Measurements from ENCODE around the gene ASB2. TPM values are rescaled to one million over a fixed set of nuclear protein-coding genes. Genes with fewer than 3 reads are reported as not detected.
A peak's percentile ranks its signal among the peaks of the same experiment; 100 is the strongest.

Gene ASB2
- polyA plus RNA-seq, 2 donors, result 4.5 to 4.7 TPM

DNA sequence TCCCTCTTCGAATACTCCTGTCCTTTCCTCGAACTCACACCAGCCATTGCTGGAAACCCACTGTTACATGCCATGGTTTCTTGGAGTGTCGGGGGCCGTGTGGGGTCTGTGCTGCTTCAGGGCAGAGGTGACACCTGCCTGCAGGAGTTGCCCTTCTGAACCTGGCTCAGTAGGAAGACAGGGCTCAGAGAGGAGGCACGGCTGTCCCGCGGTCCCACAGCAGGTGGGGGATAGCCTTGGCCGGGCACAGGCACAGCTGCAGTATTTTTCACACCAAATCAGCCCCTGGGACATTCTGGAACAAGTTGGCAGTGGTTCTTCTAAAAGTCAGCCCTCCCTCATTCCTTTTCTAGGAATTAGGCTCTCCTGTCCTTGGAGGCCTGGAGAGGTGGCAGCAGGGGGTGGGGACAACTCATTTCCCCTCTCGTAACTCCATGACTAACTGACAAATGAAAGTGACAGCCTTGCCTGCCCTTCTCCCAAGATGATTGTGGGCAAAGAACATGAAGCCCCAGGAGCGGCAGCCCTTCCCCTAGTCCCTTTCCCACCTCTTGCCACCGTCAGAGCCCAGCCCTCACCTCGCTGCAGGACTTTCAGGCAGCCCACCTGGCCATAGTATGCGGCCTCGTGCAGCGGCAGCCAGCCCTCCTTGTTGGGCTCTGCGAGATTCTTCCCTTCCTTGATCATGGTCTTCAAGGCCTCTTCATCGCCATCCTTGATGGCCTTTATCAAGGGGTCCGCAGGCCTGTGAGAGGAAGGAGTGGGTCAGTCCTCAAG, 22.4 kb downstream of the ASB2 start:
- H3K36me3 ChIP-seq (ENCODE audit: control insufficient read depth in 2 of 2, insufficient read depth in 2 of 2, low read length in 1 of 2), result no peaks in the 10 kb centered on the region
- H3K9me3 ChIP-seq (ENCODE audit: control insufficient read depth in 2 of 2, insufficient read depth in 1 of 2, low read depth in 1 of 2, low read length in 1 of 2), result no peaks in the 10 kb centered on the region
- peak overlapping the region in 1 of 2 donors; percentile 56 for H3K27ac ChIP-seq (ENCODE audit: low read depth in 2 of 2, low read length in 1 of 2)
- no peaks in the 10 kb centered on the region for H3K27me3 ChIP-seq (ENCODE audit: control insufficient read depth in 1 of 2, insufficient read depth in 2 of 2, low read length in 2 of 2)
- WGBS, 2 donors, result 77 to 84% methylated on average over 18 of the region's 18 CpGs
- peaks cover 9 to 14% of the 10 kb centered on the region in 2 donors for H3K4me1 ChIP-seq (ENCODE audit: control insufficient read depth in 2 of 2, insufficient read depth in 2 of 2, low read length in 1 of 2)
- no peak overlapping the region for H3K4me3 ChIP-seq (ENCODE audit: low read depth in 1 of 2, low read length in 2 of 2)

- WGBS, 2 donors, result 61 to 64% methylated on average over 14 of the region's 14 CpGs
- Histone ChIP-seq H3K4me3 (ENCODE audit: low read depth in 1 of 2, low read length in 2 of 2) (no peak overlapping the region), H3K27ac (ENCODE audit: low read depth in 2 of 2, low read length in 1 of 2) (no peak overlapping the region)
Measured at GRCh38 chr14:93953263-93953662, 23.1 kb downstream of the ASB2 start.

GRCh38 chr14:93952829-93953228, 23.5 kb downstream of the ASB2 start:
- WGBS, 2 donors, result 44 to 58% methylated on average over 3 of the region's 3 CpGs

More at GRCh38 chr14:93953263-93953662, 23.1 kb downstream of the ASB2 start:
- H3K4me1 ChIP-seq (ENCODE audit: control insufficient read depth in 2 of 2, insufficient read depth in 2 of 2, low read length in 1 of 2), result peaks cover 7 to 9% of the 10 kb centered on the region in 2 donors
- H3K36me3 ChIP-seq (ENCODE audit: control insufficient read depth in 2 of 2, insufficient read depth in 2 of 2, low read length in 1 of 2), result no peaks in the 10 kb centered on the region
- no peaks in the 10 kb centered on the region for H3K27me3 ChIP-seq (ENCODE audit: control insufficient read depth in 1 of 2, insufficient read depth in 2 of 2, low read length in 2 of 2)
- H3K9me3 ChIP-seq (ENCODE audit: control insufficient read depth in 2 of 2, insufficient read depth in 1 of 2, low read depth in 1 of 2, low read length in 1 of 2), result no peaks in the 10 kb centered on the region

DNA sequence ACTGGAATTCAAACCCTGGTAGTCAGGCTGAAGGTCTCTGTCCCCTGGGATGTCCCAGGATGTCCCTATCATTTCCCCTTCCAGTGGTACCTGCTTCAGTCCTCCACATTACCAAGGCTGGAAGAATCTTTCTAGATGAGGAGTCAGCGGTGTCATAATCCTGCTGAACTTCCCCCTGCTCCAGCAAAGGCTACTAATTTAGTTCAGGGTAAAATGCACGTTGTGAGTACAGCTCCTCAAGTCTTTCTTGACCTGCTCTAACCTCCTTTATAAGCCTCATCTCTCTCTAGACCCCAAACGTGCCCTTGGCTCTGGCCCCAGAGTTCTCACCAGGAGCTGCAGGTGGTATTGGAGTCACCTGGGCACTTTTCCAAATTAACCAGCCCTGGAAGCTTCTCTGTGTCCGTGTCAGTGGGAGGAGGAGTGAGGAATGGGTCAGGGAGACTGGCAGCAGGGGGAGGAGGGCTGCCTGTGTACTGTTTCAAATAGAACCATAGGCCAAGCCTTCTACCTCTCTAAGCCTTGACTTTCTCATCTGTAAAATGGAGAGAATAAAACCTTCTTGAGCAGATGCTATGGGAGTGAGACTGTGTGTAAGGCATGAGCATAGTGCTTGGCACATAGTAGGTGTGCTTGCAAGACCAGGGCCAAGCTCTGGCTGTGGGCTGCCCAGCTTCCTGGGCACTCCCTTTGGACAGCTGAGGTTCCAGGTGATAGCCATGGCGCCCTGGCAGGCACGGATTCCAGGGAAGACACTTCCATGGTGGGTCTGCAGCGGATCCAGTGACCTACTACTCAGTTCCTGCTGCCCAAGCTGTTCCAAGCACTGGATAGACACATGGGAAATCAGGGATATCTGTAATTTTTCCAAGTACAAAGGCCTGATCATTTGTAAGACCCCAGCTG, 24.5 kb downstream of the ASB2 start:
- H3K27ac ChIP-seq (ENCODE audit: low read depth in 2 of 2, low read length in 1 of 2), result no peak overlapping the region

More at GRCh38 chr14:93952829-93953228, 23.5 kb downstream of the ASB2 start:
- no peaks in the 10 kb centered on the region for H3K9me3 ChIP-seq (ENCODE audit: control insufficient read depth in 2 of 2, insufficient read depth in 1 of 2, low read depth in 1 of 2, low read length in 1 of 2)
- peaks cover 4 to 9% of the 10 kb centered on the region in 2 donors for H3K4me1 ChIP-seq (ENCODE audit: control insufficient read depth in 2 of 2, insufficient read depth in 2 of 2, low read length in 1 of 2)
- no peaks in the 10 kb centered on the region for H3K36me3 ChIP-seq (ENCODE audit: control insufficient read depth in 2 of 2, insufficient read depth in 2 of 2, low read length in 1 of 2)
- H3K27me3 ChIP-seq (ENCODE audit: control insufficient read depth in 1 of 2, insufficient read depth in 2 of 2, low read length in 2 of 2), result no peaks in the 10 kb centered on the region
- no peak overlapping the region for H3K4me3 ChIP-seq (ENCODE audit: low read depth in 1 of 2, low read length in 2 of 2)
- H3K27ac ChIP-seq (ENCODE audit: low read depth in 2 of 2, low read length in 1 of 2), result no peak overlapping the region

DNA sequence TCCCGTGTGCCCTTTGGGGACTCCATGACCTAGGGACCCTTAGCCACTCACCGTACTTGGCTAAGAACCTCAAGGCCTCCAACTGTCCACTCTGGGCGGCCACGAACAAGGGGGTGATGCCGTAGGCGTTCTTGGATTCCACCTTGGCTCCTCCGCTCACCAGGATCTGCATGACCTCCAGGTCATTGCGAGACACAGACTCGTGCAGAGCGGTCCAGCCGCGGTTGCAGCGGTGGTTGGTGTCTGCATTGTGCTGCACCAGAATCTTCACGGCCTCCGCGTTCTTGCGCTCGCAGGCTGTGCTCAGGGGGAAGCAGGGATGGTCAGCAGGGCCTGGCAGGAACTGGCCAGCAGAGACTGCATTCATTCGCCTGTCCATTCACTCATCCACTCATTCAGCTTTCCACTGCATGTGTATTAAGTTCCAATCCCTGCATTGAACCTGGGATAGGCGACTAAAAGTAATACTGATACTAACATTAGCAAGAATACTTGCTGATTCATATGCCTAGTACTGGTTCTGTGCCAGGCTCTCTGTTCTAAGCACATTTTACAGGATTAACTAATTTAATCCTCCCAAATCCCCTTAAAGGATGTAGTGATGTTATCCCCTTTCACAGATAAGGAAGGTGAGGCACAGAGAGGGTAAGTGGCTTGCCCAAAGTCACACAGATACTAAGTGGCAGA, 25.3 kb downstream of the ASB2 start:
- Histone ChIP-seq H3K4me1 (ENCODE audit: control insufficient read depth in 2 of 2, insufficient read depth in 2 of 2, low read length in 1 of 2) (peaks cover 3 to 6% of the 10 kb centered on the region in 2 donors), H3K36me3 (ENCODE audit: control insufficient read depth in 2 of 2, insufficient read depth in 2 of 2, low read length in 1 of 2) (no peaks in the 10 kb centered on the region), H3K27me3 (ENCODE audit: control insufficient read depth in 1 of 2, insufficient read depth in 2 of 2, low read length in 2 of 2) (no peaks in the 10 kb centered on the region), H3K27ac (ENCODE audit: low read depth in 2 of 2, low read length in 1 of 2) (no peak overlapping the region), H3K9me3 (ENCODE audit: control insufficient read depth in 2 of 2, insufficient read depth in 1 of 2, low read depth in 1 of 2, low read length in 1 of 2) (no peaks in the 10 kb centered on the region), H3K4me3 (ENCODE audit: low read depth in 1 of 2, low read length in 2 of 2) (no peak overlapping the region)
- WGBS, 2 donors, result 84 to 85% methylated on average over 20 of the region's 20 CpGs

More for the DNA sequence above, 24.5 kb downstream of the ASB2 start:
- Histone ChIP-seq H3K9me3 (ENCODE audit: control insufficient read depth in 2 of 2, insufficient read depth in 1 of 2, low read depth in 1 of 2, low read length in 1 of 2) (no peaks in the 10 kb centered on the region), H3K4me1 (ENCODE audit: control insufficient read depth in 2 of 2, insufficient read depth in 2 of 2, low read length in 1 of 2) (peaks cover 3 to 10% of the 10 kb centered on the region in 2 donors), H3K27me3 (ENCODE audit: control insufficient read depth in 1 of 2, insufficient read depth in 2 of 2, low read length in 2 of 2) (no peaks in the 10 kb centered on the region), H3K4me3 (ENCODE audit: low read depth in 1 of 2, low read length in 2 of 2) (no peak overlapping the region), H3K36me3 (ENCODE audit: control insufficient read depth in 2 of 2, insufficient read depth in 2 of 2, low read length in 1 of 2) (no peaks in the 10 kb centered on the region)
- WGBS, 2 donors, result 58 to 63% methylated on average over 7 of the region's 7 CpGs

DNA sequence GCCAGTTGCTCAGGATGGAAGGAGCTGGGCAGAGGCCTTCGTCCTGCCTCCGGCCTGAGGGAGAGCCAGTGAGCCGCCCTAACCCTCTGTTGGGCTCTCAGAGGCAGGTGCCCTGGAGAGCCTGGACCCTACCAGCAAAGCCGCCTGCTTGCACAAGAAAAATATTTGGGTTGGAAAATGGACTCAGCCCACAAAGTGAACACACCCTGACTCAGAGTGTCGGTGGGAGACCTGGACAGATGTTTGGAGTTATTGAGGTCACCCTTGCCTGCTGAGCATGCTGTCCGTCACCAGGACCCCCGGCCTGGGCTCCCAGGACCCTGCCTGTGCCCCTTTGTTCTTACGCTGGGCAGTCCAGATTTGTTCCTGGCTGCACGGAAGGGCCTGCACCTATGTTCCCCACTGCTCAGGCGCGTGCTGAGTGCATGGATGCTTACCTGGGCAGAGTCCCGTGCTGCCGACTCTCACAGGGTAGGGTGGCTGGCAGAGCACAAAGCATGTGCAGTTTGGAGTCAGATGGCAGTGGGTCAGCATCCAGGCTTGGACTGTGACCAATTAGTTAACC, 26.8 kb downstream of the ASB2 start:
- Histone ChIP-seq H3K27me3 (ENCODE audit: control insufficient read depth in 1 of 2, insufficient read depth in 2 of 2, low read length in 2 of 2) (no peaks in the 10 kb centered on the region), H3K36me3 (ENCODE audit: control insufficient read depth in 2 of 2, insufficient read depth in 2 of 2, low read length in 1 of 2) (no peaks in the 10 kb centered on the region), H3K9me3 (ENCODE audit: control insufficient read depth in 2 of 2, insufficient read depth in 1 of 2, low read depth in 1 of 2, low read length in 1 of 2) (no peaks in the 10 kb centered on the region), H3K4me3 (ENCODE audit: low read depth in 1 of 2, low read length in 2 of 2) (no peak overlapping the region), H3K27ac (ENCODE audit: low read depth in 2 of 2, low read length in 1 of 2) (no peak overlapping the region), H3K4me1 (ENCODE audit: control insufficient read depth in 2 of 2, insufficient read depth in 2 of 2, low read length in 1 of 2) (peaks cover 0 to 6% of the 10 kb centered on the region in 2 donors)
- WGBS, 2 donors, result 87 to 92% methylated on average over 13 of the region's 13 CpGs

GRCh38 chr14:93947282-93947681, 29.1 kb downstream of the ASB2 start:
- no peaks in the 10 kb centered on the region for H3K36me3 ChIP-seq (ENCODE audit: control insufficient read depth in 2 of 2, insufficient read depth in 2 of 2, low read length in 1 of 2)
- WGBS, 2 donors, result 80 to 83% methylated on average over 19 of the region's 19 CpGs

GRCh38 chr14:93946541-93947090, 29.8 kb downstream of the ASB2 start:
- peak overlapping the region in 1 of 2 donors; percentile 47 for H3K27ac ChIP-seq (ENCODE audit: low read depth in 2 of 2, low read length in 1 of 2)
- H3K36me3 ChIP-seq (ENCODE audit: control insufficient read depth in 2 of 2, insufficient read depth in 2 of 2, low read length in 1 of 2), result no peaks in the 10 kb centered on the region
- no peaks in the 10 kb centered on the region for H3K9me3 ChIP-seq (ENCODE audit: control insufficient read depth in 2 of 2, insufficient read depth in 1 of 2, low read depth in 1 of 2, low read length in 1 of 2)
- 51 to 63% methylated on average over 7 of the region's 7 CpGs for WGBS, 2 donors
- H3K27me3 ChIP-seq (ENCODE audit: control insufficient read depth in 1 of 2, insufficient read depth in 2 of 2, low read length in 2 of 2), result no peaks in the 10 kb centered on the region
- H3K4me1 ChIP-seq (ENCODE audit: control insufficient read depth in 2 of 2, insufficient read depth in 2 of 2, low read length in 1 of 2), result peaks cover 2 to 6% of the 10 kb centered on the region in 2 donors
- no peak overlapping the region for H3K4me3 ChIP-seq (ENCODE audit: low read depth in 1 of 2, low read length in 2 of 2)

More at GRCh38 chr14:93947282-93947681, 29.1 kb downstream of the ASB2 start:
- Histone ChIP-seq H3K27ac (ENCODE audit: low read depth in 2 of 2, low read length in 1 of 2) (no peak overlapping the region), H3K4me3 (ENCODE audit: low read depth in 1 of 2, low read length in 2 of 2) (no peak overlapping the region), H3K9me3 (ENCODE audit: control insufficient read depth in 2 of 2, insufficient read depth in 1 of 2, low read depth in 1 of 2, low read length in 1 of 2) (no peaks in the 10 kb centered on the region), H3K4me1 (ENCODE audit: control insufficient read depth in 2 of 2, insufficient read depth in 2 of 2, low read length in 1 of 2) (peaks cover 0 to 3% of the 10 kb centered on the region in 2 donors), H3K27me3 (ENCODE audit: control insufficient read depth in 1 of 2, insufficient read depth in 2 of 2, low read length in 2 of 2) (no peaks in the 10 kb centered on the region)

Data from esophagus (tissue), 2 donors.